Activated CD8-positive, alpha-beta memory T cell treated with anti-CD3 and anti-CD28 coated beads, Interleukin-2, amount 50 U/mL, for 1 hour (primary cell): ENCODE measurements around the gene RAB17.

Experiments
- DNase-seq: peaks from one replicate; pipeline ENCODE4 v3.0.0-alpha.2; 2020; ENCODE audit errors: extremely low read depth

The RAB17 gene

DNA sequence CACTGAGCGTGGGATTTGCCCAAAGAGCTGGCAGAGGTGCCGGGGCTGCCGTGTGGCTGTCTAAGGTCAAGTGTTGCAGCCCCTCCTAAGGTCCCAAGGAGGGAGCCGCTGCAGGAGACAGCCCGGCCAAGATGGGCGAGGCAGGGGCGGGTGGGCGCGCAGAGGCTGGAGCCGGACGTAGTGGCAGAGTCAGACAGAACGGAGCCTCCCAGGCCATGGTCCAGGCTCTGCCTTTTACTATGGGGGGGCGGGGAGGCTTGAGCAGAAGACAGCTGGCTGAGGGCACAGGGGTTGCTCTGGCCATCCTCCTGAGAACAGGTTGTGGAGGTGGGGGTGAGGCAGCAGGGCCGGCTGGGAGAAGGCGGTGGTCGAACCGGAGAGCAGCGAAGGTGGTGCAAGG lies 51.6 kb downstream of the RAB17 start:
- no peak for DNase-seq

DNA sequence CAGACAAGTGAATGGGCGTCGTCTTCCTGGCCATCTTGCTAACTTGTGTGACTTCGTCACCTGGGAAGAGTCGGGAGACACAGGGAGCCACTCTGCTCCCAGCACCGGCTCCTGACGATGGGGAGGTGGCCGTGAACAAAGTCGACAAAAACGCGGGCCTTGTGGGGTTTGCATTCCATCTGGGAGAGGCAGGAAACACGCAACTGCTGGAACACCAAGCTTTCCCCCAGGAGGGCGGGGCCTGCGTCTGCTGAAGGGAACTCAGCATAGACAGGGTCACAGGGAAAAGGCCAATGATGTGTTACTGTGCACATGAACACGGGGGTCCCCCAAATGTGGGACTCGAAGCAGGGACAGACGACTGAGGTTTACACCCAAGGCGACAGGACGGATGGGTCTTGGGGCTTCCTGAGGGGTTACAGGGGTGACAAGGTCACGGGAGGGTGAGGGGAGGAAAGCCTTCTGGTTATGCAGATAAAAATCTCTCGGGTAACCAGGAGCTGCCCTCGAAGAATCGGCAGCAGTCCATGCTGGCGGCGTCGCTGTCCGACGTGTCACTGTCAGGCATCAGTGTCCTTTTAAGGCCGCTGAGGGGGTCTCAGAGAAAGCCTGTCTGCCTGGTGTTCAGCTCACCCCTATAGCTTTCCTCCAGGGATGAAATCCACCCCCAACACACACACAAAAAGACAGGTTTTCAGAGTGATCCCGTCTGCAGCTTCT lies 52.4 kb downstream of the RAB17 start:
- DNase-seq, result no peak

GRCh38 chr2:237536617-237537016 lies 53.9 kb downstream of the RAB17 start:
- no peak for DNase-seq

GRCh38 chr2:237536083-237536415 lies 54.5 kb downstream of the RAB17 start:
- no peak for DNase-seq

DNA sequence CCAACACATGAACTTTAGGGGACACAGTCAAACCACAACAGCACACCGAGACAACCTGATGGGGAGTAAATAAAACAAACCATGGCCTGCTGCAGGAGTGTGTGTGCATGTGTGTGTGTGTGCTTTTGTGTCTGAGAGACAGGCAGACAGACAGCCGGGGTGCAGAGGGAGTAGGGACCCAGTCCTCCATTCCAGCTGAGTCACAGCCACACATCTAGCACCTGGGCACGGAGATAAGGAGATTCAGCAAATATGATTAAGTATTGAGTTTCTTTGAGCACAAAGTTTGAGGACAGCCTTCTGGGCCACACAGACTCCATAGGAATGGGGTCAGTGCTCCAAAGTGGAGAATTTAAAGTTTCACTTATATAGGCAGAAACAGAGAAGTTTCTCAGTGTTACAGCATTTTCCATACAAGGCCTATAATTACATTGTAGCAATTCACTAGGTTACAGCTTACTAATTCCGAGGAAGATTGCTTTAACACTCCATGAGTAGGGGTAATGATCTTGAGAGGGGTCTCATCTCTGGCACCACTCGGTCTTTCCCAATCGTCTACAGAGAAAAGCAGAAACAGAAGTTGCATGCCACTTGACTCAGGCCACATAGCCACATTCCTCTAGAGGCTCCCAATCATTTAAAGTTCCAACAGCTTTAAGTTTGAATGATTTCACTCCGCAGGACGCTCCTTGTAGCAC lies 55.0 kb downstream of the RAB17 start:
- no peak for DNase-seq

DNA sequence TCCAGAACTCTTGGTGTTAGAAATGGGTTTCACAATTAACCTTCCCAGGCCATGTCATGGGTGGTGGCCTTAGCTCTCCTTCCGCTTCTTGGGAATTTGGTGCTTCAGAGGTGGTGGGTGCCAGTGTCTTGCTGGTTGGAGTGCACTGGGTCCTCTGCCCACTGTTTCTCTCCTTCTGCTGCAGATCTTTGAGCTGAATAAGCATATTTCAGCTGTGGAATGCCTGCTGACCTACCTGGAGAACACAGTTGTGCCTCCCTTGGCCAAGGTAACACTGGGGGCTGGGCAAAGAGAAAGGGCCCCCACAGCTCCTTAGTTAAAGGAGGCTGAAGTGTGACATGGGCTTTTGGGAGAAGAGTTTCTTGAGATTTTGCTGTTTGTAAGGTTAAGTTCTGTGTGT lies 56.2 kb downstream of the RAB17 start:
- no peak for DNase-seq

GRCh38 chr2:237533668-237534161 lies 56.8 kb downstream of the RAB17 start:
- no peak for DNase-seq

DNA sequence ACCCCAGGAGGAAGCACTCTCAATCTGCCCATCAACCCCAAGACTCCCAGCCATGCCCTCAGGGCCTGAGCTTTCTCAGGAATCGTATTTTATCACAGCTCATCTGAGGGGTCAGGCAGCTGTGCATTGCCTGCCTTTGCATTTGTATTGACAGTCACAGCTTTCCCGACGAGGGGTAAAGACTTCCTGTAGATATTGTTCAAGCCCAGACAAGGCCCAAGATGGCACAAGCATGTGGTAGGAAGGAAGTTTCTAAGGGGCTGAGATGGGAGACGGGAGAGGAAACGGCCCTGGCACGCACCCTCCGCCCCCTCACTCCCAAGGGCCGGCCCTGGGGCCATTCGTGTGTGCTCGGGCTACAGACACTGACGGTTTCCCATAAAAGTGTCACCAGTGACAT lies 58.4 kb downstream of the RAB17 start:
- DNase-seq, result no peak

GRCh38 chr2:237530472-237531433 lies 59.8 kb downstream of the RAB17 start:
- DNase-seq, result no peak

DNA sequence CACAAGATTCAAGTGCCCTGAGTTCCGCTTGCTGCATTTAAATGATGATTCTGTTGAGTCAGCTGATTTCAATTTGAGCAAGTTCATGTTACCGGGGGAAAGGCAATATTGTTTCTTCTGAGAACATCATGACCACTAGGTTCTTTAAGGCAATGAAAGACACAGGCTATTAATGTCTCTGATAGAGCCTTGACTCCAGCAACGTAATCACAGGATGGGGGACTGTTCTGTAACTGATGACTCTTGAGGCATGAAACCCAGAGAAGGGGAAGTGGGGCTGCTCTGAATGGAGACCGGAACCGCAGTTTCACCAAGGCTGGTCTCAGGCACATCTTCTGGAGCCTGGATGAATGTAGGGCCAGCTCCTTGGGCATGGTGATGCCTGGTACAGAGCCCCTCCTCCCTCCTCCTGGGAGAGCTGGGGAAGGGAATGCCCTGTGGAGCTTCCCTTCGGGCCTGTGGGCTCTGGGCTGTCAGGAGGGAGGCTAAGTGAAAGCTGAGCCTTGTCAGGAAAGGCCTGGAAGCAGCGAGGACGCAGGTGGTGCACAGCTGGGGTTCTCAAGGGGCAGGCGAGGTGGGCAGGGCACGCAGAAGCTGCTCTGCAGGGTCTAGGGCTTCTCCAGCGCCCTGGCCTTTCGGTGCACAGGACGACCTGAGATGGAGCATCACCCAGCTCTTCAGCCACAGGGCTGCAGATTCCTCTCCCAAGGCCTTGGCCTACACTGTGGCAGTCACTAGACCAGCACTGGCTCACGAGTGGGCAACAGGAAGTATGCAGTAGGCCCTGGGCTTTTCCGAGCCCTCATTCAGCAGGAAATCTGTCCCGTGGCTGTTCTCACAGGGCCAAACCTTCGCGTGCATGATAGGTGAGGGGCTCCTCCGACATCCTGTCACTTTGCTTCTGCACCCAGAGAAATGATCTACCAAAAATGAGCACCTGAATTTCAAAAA lies 60.8 kb downstream of the RAB17 start:
- DNase-seq, result no peak

DNA sequence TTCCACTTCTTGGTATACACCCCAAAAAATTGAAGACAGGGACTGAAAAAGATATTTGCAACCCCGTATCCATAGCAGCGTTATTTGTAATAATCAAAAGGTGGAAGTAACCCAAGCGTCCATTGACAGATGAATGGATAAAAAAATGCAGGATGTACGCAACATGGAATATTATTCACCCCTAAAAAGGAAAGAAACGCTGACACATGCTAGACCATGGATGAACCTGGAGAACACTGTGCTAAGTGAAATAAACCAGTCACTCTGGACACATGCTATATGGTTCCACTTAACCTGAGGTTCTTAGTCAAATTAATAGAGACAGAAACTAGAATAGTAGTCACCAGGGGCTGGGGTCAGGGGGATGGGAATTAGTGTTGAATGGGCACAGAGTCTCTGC lies 62.8 kb downstream of the RAB17 start:
- no peak for DNase-seq

DNA sequence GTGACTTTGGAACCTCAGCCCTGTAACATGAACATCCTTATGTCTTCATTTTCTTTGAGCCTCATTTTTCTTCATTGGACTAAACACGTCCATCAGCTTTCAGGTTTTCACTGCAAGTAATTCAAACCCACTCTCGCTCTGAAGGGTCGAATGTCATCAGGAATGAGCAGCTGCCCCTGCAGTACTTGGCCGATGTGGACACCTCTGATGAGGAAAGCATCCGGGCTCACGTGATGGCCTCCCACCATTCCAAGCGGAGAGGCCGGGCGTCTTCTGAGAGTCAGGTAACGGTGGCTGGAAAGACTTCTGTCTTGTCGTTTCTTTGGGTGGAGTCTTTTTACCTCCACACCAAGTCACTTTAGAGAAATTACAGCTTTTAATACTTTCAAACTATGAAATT lies 63.3 kb downstream of the RAB17 start:
- DNase-seq, result no peak

DNA sequence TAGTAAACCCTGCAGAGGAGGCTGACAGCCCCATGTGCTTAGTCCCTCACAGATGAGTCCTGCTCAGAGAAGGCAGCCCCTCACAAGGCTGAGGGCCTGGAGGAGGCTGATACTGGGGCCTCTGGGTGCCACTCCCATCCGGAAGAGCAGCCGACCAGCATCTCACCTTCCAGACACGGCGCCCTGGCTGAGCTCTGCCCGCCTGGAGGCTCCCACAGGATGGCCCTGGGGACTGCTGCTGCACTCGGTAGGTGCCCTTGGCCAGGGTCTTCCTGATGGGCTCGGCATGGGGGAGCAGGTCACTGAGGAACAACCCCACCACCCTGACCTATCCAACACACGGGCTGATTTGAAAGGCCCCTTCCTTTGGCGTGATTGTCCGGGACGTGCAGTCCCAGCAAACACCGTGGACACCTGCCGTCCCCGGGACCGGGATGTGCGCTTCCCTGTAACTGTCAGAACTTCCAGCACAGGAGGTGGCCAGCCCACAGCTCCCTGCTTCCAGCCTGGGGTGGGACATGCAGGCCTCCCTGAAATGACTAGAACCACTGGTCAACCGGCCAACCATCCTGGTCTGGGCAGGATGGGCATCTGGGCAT lies 64.9 kb downstream of the RAB17 start:
- DNase-seq, result no peak

DNA sequence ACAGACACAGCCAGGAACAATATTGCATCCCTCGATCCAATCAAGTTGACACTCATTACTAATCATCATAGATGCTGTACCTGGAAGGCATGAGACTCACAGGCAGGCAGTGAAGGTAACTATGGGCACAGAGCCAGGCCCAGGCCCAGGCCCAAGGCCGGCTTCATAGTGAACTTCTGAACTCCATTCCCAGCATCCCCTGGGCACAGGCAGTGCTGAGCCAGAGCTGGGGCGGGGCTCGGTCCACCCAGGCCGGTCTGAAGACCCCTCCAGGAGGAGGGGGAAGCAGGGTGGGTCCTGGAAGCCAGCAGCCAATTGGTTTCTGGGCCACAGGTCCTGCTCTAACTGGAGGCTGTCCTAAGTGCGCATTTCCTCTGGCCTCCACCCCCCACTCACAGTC lies 65.9 kb downstream of the RAB17 start:
- DNase-seq, result no peak
